Coronary artery (tissue), 2 donors: ENCODE measurements around the gene TENM3.

ENCODE experiments used
- DNase-seq: peaks from one replicate; pipeline ENCODE4 v3.0.0-alpha.2; 2017; ENCODE audit warnings: low spot score
- H3K27ac ChIP-seq, 2 donors: fragments of 200-600 bp; sonication (generic); one replicate each; pipeline ENCODE4 v1.5.1; 2016 to 2019
- H3K4me3 ChIP-seq: fragments of 200-600 bp; sonication (generic); 2 replicates; pipeline ENCODE4 v1.5.1; 2016; ENCODE audit warnings: mild to moderate bottlenecking, moderate library complexity
- CTCF ChIP-seq: fragments of 200-600 bp; sonication (generic); IDR thresholded peaks from one replicate; pipeline ENCODE4 v1.5.1; 2019; ENCODE audit warnings: antibody characterized with exemption

TENM3 gene

GRCh38 chr4:182263562-182263961 lies 20.4 kb downstream of the TENM3 start:
- DNase-seq = no peak
- no peak for TF ChIP-seq CTCF
- no peak overlapping the region for H3K4me3 ChIP-seq
- no peak overlapping the region for H3K27ac ChIP-seq

GRCh38 chr4:182264139-182264752 lies 21.0 kb downstream of the TENM3 start:
- no peak overlapping the region for H3K4me3 ChIP-seq

GRCh38 chr4:182265881-182266280 lies 22.7 kb downstream of the TENM3 start:
- DNase-seq = no peak
- no peak overlapping the region for H3K4me3 ChIP-seq
- H3K27ac ChIP-seq = no peak overlapping the region
- no peak for TF ChIP-seq CTCF

More at GRCh38 chr4:182264139-182264752, 21.0 kb downstream of the TENM3 start:
- TF ChIP-seq CTCF = no peak
- no peak overlapping the region for H3K27ac ChIP-seq
- DNase-seq = no peak

GRCh38 chr4:182267048-182267447 lies 23.8 kb downstream of the TENM3 start:
- no peak for TF ChIP-seq CTCF
- H3K27ac ChIP-seq = no peak overlapping the region
- DNase-seq = no peak
- no peak overlapping the region for H3K4me3 ChIP-seq

GRCh38 chr4:182268966-182269365 lies 25.8 kb downstream of the TENM3 start:
- no peak for DNase-seq
- H3K4me3 ChIP-seq = no peak overlapping the region
- TF ChIP-seq CTCF = no peak
- no peak overlapping the region for H3K27ac ChIP-seq

GRCh38 chr4:182271731-182272130 lies 28.5 kb downstream of the TENM3 start:
- DNase-seq = no peak
- TF ChIP-seq CTCF = no peak
- Histone ChIP-seq H3K4me3 (no peak overlapping the region), H3K27ac (no peak overlapping the region)

GRCh38 chr4:182272151-182272550 lies 28.9 kb downstream of the TENM3 start:
- Histone ChIP-seq H3K4me3 (no peak overlapping the region), H3K27ac (no peak overlapping the region)
- TF ChIP-seq CTCF = no peak
- DNase-seq = no peak
